ENCODE measurements around the gene SPAG16.
"Not testable (repeated sequence)": the region's sequence is repeated elsewhere in the genome, so short reads cannot be mapped to it uniquely, and the experiment has no call there.

Gene SPAG16

GRCh38 chr2:213265679-213266078, 18.6 kb upstream of the SPAG16 start:
- TF ChIP-seq, protein P1, sequence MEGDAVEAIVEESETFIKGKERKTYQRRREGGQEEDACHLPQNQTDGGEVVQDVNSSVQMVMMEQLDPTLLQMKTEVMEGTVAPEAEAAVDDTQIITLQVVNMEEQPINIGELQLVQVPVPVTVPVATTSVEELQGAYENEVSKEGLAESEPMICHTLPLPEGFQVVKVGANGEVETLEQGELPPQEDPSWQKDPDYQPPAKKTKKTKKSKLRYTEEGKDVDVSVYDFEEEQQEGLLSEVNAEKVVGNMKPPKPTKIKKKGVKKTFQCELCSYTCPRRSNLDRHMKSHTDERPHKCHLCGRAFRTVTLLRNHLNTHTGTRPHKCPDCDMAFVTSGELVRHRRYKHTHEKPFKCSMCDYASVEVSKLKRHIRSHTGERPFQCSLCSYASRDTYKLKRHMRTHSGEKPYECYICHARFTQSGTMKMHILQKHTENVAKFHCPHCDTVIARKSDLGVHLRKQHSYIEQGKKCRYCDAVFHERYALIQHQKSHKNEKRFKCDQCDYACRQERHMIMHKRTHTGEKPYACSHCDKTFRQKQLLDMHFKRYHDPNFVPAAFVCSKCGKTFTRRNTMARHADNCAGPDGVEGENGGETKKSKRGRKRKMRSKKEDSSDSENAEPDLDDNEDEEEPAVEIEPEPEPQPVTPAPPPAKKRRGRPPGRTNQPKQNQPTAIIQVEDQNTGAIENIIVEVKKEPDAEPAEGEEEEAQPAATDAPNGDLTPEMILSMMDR (conservative IDR thresholded peaks at IDR 0.05; ENCODE audit: control insufficient read depth, insufficient read depth, low read depth, low read length), result no peak
- no peak overlapping the region for H3K4me3 ChIP-seq (ENCODE audit: control insufficient read depth, low read depth, low read length)
- no peak for DNase-seq (ENCODE audit: low read depth)

DNA sequence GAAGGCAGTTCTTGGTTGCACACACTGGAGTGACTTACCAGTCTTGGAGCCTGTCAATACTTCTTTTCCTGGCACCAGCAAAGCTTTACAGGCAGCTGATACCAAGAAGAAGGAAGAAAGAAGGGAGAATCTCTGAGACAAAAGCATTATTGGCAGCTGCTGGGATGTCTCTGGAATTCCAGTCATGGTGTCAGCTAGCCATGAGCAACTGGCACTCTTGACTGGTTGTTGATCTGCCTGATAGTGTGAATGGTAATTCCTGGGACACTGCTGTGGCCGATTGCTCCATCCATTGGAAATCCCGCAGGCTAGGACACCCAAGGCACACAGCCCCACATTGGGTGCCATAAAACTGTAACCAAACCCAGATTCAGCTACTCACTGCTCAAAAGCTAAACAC, 17.8 kb upstream of the SPAG16 start:
- no peak for DNase-seq (ENCODE audit: low read depth)
- H3K4me3 ChIP-seq (ENCODE audit: control insufficient read depth, low read depth, low read length), result no peak overlapping the region
- TF ChIP-seq, protein P1 (conservative IDR thresholded peaks at IDR 0.05; ENCODE audit: control insufficient read depth, insufficient read depth, low read depth, low read length), result no peak

DNA sequence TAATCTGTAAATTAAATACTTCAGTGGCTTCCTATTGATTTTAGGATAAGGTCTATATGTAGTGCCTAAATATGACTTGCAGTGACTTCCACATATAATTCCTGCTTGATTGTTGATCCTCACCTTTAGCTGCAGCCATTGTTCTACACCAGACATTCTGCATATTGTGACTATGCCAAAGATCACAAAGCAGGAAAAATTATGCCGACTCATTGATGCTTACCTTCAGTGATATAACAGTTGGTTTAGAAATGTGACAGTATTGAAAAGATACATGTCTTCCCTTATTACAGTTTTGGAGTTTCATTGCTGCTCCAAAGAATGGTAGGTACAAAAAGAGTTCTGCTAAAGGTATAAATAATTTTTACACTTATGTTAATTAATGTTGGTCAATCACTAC, 12.3 kb upstream of the SPAG16 start:
- no peak overlapping the region for H3K4me3 ChIP-seq (ENCODE audit: control insufficient read depth, low read depth, low read length)
- no peak for DNase-seq (ENCODE audit: low read depth)
- TF ChIP-seq, protein P1 (conservative IDR thresholded peaks at IDR 0.05; ENCODE audit: control insufficient read depth, insufficient read depth, low read depth, low read length), result no peak

GRCh38 chr2:213274143-213274542, 10.1 kb upstream of the SPAG16 start:
- no peak overlapping the region for H3K4me3 ChIP-seq (ENCODE audit: control insufficient read depth, low read depth, low read length)
- no peak for DNase-seq (ENCODE audit: low read depth)
- TF ChIP-seq, protein P1 (conservative IDR thresholded peaks at IDR 0.05; ENCODE audit: control insufficient read depth, insufficient read depth, low read depth, low read length), result no peak

DNA sequence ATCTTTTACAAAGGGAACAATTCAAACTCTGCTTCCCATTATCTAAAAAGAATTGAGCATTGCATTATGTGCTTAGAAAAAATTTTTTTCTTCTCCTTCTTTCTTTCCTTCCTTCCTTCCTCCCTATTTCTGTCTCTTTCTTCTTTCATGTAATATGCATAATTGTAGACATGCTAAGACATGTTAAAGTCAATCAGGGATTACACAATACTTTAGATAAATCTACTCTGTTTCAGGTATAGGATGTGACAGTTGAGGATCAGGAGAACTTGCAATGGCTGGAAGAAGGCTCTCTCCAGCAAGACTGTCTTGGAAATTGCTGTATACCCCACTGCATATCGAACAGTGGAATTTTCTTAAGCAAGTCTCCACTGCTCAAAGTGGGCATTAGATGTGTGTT, 9.0 kb upstream of the SPAG16 start:
- H3K4me3 ChIP-seq (ENCODE audit: control insufficient read depth, low read depth, low read length), result no peak overlapping the region
- TF ChIP-seq, protein P1 (conservative IDR thresholded peaks at IDR 0.05; ENCODE audit: control insufficient read depth, insufficient read depth, low read depth, low read length), result no peak
- no peak for DNase-seq (ENCODE audit: low read depth)

GRCh38 chr2:213277134-213277533, 7.1 kb upstream of the SPAG16 start:
- not testable (repeated sequence) for DNase-seq (ENCODE audit: low read depth); H3K4me3 ChIP-seq (ENCODE audit: control insufficient read depth, low read depth, low read length)

- H3K4me3 ChIP-seq (ENCODE audit: control insufficient read depth, low read depth, low read length), result no peak overlapping the region
- TF ChIP-seq, protein P1 (conservative IDR thresholded peaks at IDR 0.05; ENCODE audit: control insufficient read depth, insufficient read depth, low read depth, low read length), result no peak
- DNase-seq (ENCODE audit: low read depth), result no peak
These were observed 5.1 kb upstream of the SPAG16 start for GRCh38 chr2:213279116-213279620.
